IMR-90 (cell line): Measurements from ENCODE around the gene GTF3C4. TPM values are rescaled to one million over a fixed set of nuclear protein-coding genes. Genes with fewer than 3 reads are reported as not detected.

Experiments used
- ATAC-seq: fragments of 200-7000 bp; cut with Tn5 transposase; 2 replicates; pipeline ENCODE4 v1.9.1; 2020; ENCODE audit warnings: low read depth, mild to moderate bottlenecking, moderate library complexity
- BruUV-seq: library from RNA; stranded (reverse); fragments of 400-500 nt; replicated peaks from 2 replicates; lab custom pipeline; 2021; lab: Mats Ljungman, UMichigan
- CTCF ChIA-PET: fragments of 300-600 bp; formaldehyde crosslinking; extraction: SDS; loops from one replicate; lab custom pipeline; 2021; ENCODE audit warnings: antibody characterized with exemption; lab: Yijun Ruan, JAX
- POLR2A ChIA-PET: fragments of 300-600 bp; sonication (Branson Sonifier 250); formaldehyde crosslinking; loops from one replicate; lab custom pipeline; 2022; ENCODE audit warnings: antibody characterized with exemption; ENCODE audit not compliant: unreplicated experiment; lab: Charles Lee
- DNase-seq: peaks from one replicate; pipeline ENCODE4 v3.0.0; 2013
- H2AFZ ChIP-seq: replicated peaks from 2 replicates; pipeline ENCODE3; 2013; ENCODE audit warnings: low read length, mild to moderate bottlenecking; ENCODE audit not compliant: poor library complexity
- H2AK5ac ChIP-seq: 2 replicates; pipeline ENCODE4 v1.6.1; 2013; ENCODE audit warnings: low read depth, low read length, inconsistent platforms
- H2AK9ac ChIP-seq: replicated peaks from 2 replicates; pipeline ENCODE3; 2013; ENCODE audit warnings: mild to moderate bottlenecking, low read depth, low read length, moderate library complexity; ENCODE audit not compliant: poor library complexity
- H2BK120ac ChIP-seq: 2 replicates; pipeline ENCODE4 v1.6.1; 2013; ENCODE audit warnings: low read depth, low read length, inconsistent platforms
- H2BK15ac ChIP-seq: 3 replicates; pipeline ENCODE4 v1.6.1; 2013; ENCODE audit warnings: low read depth, low read length, inconsistent platforms
- H2BK20ac ChIP-seq: 2 replicates; pipeline ENCODE4 v1.6.1; 2013; ENCODE audit warnings: low read depth, mild to moderate bottlenecking, inconsistent platforms, low read length, moderate library complexity
- H2BK5ac ChIP-seq: 2 replicates; pipeline ENCODE4 v1.6.1; 2013; ENCODE audit warnings: mild to moderate bottlenecking, low read depth, low read length, inconsistent platforms; ENCODE audit not compliant: poor library complexity, severe bottlenecking
- H3K14ac ChIP-seq: replicated peaks from 2 replicates; pipeline ENCODE4 v1.6.1; 2013; ENCODE audit warnings: low read depth, low read length, inconsistent platforms
- H3K18ac ChIP-seq: 2 replicates; pipeline ENCODE4 v1.6.1; 2013; ENCODE audit warnings: low read depth, low read length, control low read depth
- H3K23ac ChIP-seq: 2 replicates; pipeline ENCODE4 v1.6.1; 2013; ENCODE audit warnings: low read depth, low read length, inconsistent platforms
- H3K27ac ChIP-seq: 2 replicates; pipeline ENCODE4 v1.5.1; 2013; ENCODE audit warnings: mild to moderate bottlenecking, control low read depth, low read length; ENCODE audit not compliant: insufficient read depth
- H3K27me3 ChIP-seq: 2 replicates; pipeline ENCODE4 v1.6.1; 2013; ENCODE audit warnings: low read length; ENCODE audit not compliant: control insufficient read depth, insufficient read depth
- H3K36me3 ChIP-seq: 2 replicates; pipeline ENCODE4 v1.6.1; 2013; ENCODE audit warnings: low read length, mixed read lengths; ENCODE audit not compliant: control insufficient read depth, insufficient read depth
- H3K4ac ChIP-seq: 2 replicates; pipeline ENCODE4 v1.6.1; 2013; ENCODE audit warnings: low read depth, low read length, inconsistent platforms
- H3K4me1 ChIP-seq: 2 replicates; pipeline ENCODE4 v1.6.1; 2013; ENCODE audit warnings: low read length, mixed read lengths; ENCODE audit not compliant: control insufficient read depth, insufficient read depth
- H3K4me2 ChIP-seq: 2 replicates; pipeline ENCODE4 v1.6.1; 2013; ENCODE audit warnings: low read depth, mild to moderate bottlenecking, control low read depth, low read length, moderate library complexity
- H3K4me3 ChIP-seq: 2 replicates; pipeline ENCODE4 v1.5.1; 2013; ENCODE audit warnings: low read depth, mild to moderate bottlenecking, control low read depth, low read length, moderate library complexity; ENCODE audit not compliant: insufficient read depth
- H3K56ac ChIP-seq: 2 replicates; pipeline ENCODE4 v1.6.1; 2013; ENCODE audit warnings: low read length, inconsistent platforms; ENCODE audit not compliant: insufficient read depth; ENCODE audit errors: extremely low read depth
- H3K79me1 ChIP-seq, 2 experiments: 2 replicates each; pipeline ENCODE4 v1.6.1; 2013; ENCODE audit warnings: low read length in 2 of 2, inconsistent platforms in 1 of 2, low read depth in 1 of 2
- H3K9ac ChIP-seq: 2 replicates; pipeline ENCODE4 v1.6.1; 2013; ENCODE audit warnings: low read depth, low read length, control low read depth
- H3K9me1 ChIP-seq: 2 replicates; pipeline ENCODE4 v1.6.1; 2013; ENCODE audit warnings: low read length, inconsistent platforms; ENCODE audit not compliant: insufficient read depth
- H3K9me3 ChIP-seq: 2 replicates; pipeline ENCODE4 v1.6.1; 2013; ENCODE audit warnings: low read length; ENCODE audit not compliant: control insufficient read depth, insufficient read depth
- H4K20me1 ChIP-seq: 2 replicates; pipeline ENCODE4 v1.6.1; 2013; ENCODE audit warnings: low read length, inconsistent platforms; ENCODE audit not compliant: insufficient read depth
- H4K5ac ChIP-seq: 2 replicates; pipeline ENCODE4 v1.6.1; 2013; ENCODE audit warnings: mild to moderate bottlenecking, low read depth, low read length, control low read depth
- H4K8ac ChIP-seq, 2 experiments: 2 replicates each; pipeline ENCODE4 v1.6.1; 2013; ENCODE audit warnings: low read depth in 2 of 2, low read length in 2 of 2, control low read depth in 1 of 2, inconsistent platforms in 1 of 2
- H4K91ac ChIP-seq: 2 replicates; pipeline ENCODE4 v1.6.1; 2013; ENCODE audit warnings: low read depth, low read length, inconsistent platforms; ENCODE audit not compliant: insufficient read depth
- CEBPB ChIP-seq: IDR thresholded peaks from 2 replicates; pipeline ENCODE4 v1.6.1; 2012; ENCODE audit warnings: low read depth, low read length, improper control_type of control experiment
- FOS ChIP-seq: fragments of 150-350 bp; IDR thresholded peaks from 2 replicates; pipeline ENCODE4 v1.6.1; 2016; ENCODE audit warnings: low read depth, low read length
- NFE2L2 ChIP-seq: fragments of 150-350 bp; IDR thresholded peaks from 2 replicates; pipeline ENCODE4 v1.6.1; 2016; ENCODE audit warnings: low read depth, mild to moderate bottlenecking, low read length
- POLR2A ChIP-seq: IDR thresholded peaks from 2 replicates; pipeline ENCODE4 v1.6.1; 2012; ENCODE audit warnings: mild to moderate bottlenecking, low read depth, low read length
- WGBS, 2 experiments: methylation state at CpG; one replicate each; pipeline versions ENCODE4 v1.1.5 to v1.1.7; 2013; ENCODE audit warnings: missing lambda C conversion rate in 2 of 2; ENCODE audit not compliant: insufficient read length in 1 of 2; ENCODE audit errors: extremely low coverage in 2 of 2; 5-methylcytosine and 5-hydroxymethylcytosine counted together
- dilution Hi-C: fragments of 300-500 bp; cut with HindIII; formaldehyde crosslinking; loops from one replicate; pipeline ENCODE4 v1.14.3; 2018; ENCODE audit warnings: low sequenced_read_pairs; ENCODE audit not compliant: unreplicated experiment
- in situ Hi-C: fragments of 300-500 bp; cut with MboI; formaldehyde crosslinking; loops from 3 replicates; pipeline ENCODE4 v1.14.3; 2019; ENCODE audit warnings: low sequenced_read_pairs, inconsistent platforms, mixed read lengths
- intact Hi-C: fragments of 100-400 bp; cut with micrococcal nuclease; formaldehyde crosslinking; loops from 2 replicates; pipeline ENCODE4 v1.10.0; 2022
- polyA plus RNA-seq, 3 experiments: library from polyadenylated mRNA; depleted of rRNA; stranded (reverse); fragments of >200 nt; gene quantifications; 2 replicates each; pipeline ENCODE4 v1.2.3, GENCODE V29; 2012; ENCODE audit warnings: low replicate concordance in 1 of 3
- total RNA-seq: library from RNA; depleted of rRNA; stranded (reverse); fragments of >200 nt; gene quantifications from 2 replicates; pipeline ENCODE4 v1.2.3, GENCODE V29; 2012

The GTF3C4 gene
- total and polyA plus RNA-seq, 2 of the 4 experiments (the other 2 are of a cell fraction): 4.7 to 16.5 TPM

DNA sequence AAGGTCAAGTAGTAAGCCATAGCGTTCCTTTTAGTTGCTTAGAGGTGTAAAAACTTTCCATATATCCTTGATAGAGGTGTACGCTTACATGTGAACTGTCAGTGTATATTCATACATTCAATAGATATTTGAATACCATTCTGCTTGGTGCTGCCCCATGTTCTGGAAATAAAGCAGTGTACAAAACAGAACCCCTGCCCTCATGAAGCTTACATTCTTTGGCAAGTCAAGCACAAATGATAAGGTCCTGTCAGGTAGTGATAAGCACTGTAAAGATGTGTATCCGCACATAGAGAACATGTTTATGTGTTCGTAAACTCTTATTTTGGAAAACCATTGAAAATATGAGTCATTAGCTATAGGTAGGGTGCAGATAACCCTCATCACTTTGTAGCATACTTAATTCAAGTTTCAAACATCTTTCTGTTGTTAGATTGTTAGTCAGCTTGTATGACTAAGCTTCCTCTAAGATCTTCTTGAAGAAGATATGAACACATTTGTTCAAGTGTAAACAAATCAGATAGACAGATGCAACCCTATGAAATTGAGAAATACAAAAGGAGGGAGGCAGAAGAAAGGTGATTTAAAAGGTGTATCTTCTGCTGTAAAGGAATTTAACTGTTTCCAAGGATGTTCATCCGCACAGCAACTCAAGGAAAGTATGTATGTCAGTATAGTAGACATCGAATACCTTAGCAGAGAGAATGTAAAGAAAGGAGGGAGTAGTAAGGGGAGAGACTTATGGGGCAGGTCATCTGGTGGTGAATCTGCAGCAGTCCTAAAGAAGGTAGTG, 1.6 kb downstream of the GTF3C4 start:
- no peak overlapping the region for H3K14ac ChIP-seq
- no TSS peak for BruUV-seq
- H4K20me1 ChIP-seq: peaks cover 62% of the 10 kb centered on the region
- H3K9ac ChIP-seq: no peak overlapping the region
- intact Hi-C loops (loop anchor here (2.0 to 10.0 kb wide), 2 partner anchors 93 to 129 kb away; no protein-coding TSS in a partner anchor), in situ Hi-C loops (no loop called here), dilution Hi-C loops (no loop called here)
- POLR2A ChIA-PET: interaction anchor here (0.5 kb wide), 1 partner anchor 113 kb away, joined by 3 read pairs; no protein-coding TSS in a partner anchor
- no peak overlapping the region for H3K56ac ChIP-seq
- peak overlapping the region; percentile 64 for H3K23ac ChIP-seq
- H2AFZ ChIP-seq: no peak overlapping the region
- peaks cover 12 to 68% of the 10 kb centered on the region in 2 experiments; a peak in 3 of 4 replicates for H3K79me1 ChIP-seq
- no peaks in the 10 kb centered on the region for H3K36me3 ChIP-seq
- WGBS, 2 experiments: 90% methylated on average over 2 of the region's 6 CpGs; no CpG with 5 or more reads in 1 of the 2 experiments
- ATAC-seq (no peak), DNase-seq (peak; percentile 47)
- no peaks in the 10 kb centered on the region for H3K27me3 ChIP-seq
- H3K18ac ChIP-seq: no peak overlapping the region
- no peak overlapping the region for H4K91ac ChIP-seq
- no peak overlapping the region for H2BK5ac ChIP-seq
- H2BK15ac ChIP-seq: no peak overlapping the region
- CTCF ChIA-PET: no interaction called here
- TF ChIP-seq POLR2A (no peak), NFE2L2 (no peak), CEBPB (peak; percentile 60), FOS (peak; percentile 50)
- no peak overlapping the region for H3K27ac ChIP-seq
- H3K4me2 ChIP-seq: peak overlapping the region; percentile 79
- H3K4me1 ChIP-seq: peaks cover 2% of the 10 kb centered on the region; the same call in 1 of the 2 replicates
- no peak overlapping the region for H2BK120ac ChIP-seq
- no peak overlapping the region for H4K5ac ChIP-seq
- no peak overlapping the region for H2AK5ac ChIP-seq
- no peak overlapping the region for H3K4ac ChIP-seq
- peaks cover 6% of the 10 kb centered on the region; the same call in 1 of the 2 replicates for H3K9me1 ChIP-seq
- no peak overlapping the region for H2AK9ac ChIP-seq
- H3K9me3 ChIP-seq: no peaks in the 10 kb centered on the region
- H2BK20ac ChIP-seq: no peak overlapping the region
- 0 out of 4 replicates have a peak overlapping the region, but pooled peaks of 1 of the 2 experiments have one; percentile 23 for H4K8ac ChIP-seq
- H3K4me3 ChIP-seq: peak overlapping the region; percentile 72
